ENCODE results near the gene PEX11G. TPM values are rescaled to one million over a fixed set of nuclear protein-coding genes. Genes with fewer than 3 reads are reported as not detected.
A peak's percentile ranks its signal among the peaks of the same experiment; 100 is the strongest.

PEX11G gene
- total and polyA plus RNA-seq, 12 donors = 2.5 to 24.5 (median 13.8) TPM

DNA sequence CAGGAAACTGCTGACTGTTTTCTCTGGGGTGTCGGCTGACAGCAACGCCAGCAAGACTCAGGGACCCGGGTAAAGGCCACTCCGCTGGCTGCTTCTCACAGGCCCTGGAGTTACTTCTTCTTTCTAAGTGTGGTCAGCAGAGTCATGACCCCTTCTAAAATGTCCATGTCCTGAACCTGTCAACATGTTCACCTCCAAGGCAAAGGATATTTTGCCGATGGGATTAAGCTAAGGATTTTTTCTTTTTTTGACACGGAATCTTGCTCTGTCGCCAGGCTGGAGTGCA is 7.9 kb downstream of the PEX11G start:
- Histone ChIP-seq H3K4me3 (no peak overlapping the region), H3K4me1 (replicated peaks in 1 of 2) (peaks cover 6 to 19% of the 10 kb centered on the region in 2 donors), H3K36me3 (replicated peaks in 1 of 2) (no peaks in the 10 kb centered on the region), H3K9me3 (replicated peaks in 1 of 3) (no peaks in the 10 kb centered on the region), H3K27me3 (no peaks in the 10 kb centered on the region), H3K27ac (peak overlapping the region in 2 of 5 donors; percentile 79 to 81)
- intact Hi-C loops (cut with DNase I) = no loop called here
- TF ChIP-seq POLR2A (IDR thresholded peaks at IDR 0.05) = no peak
- TF ChIP-seq, protein P1, sequence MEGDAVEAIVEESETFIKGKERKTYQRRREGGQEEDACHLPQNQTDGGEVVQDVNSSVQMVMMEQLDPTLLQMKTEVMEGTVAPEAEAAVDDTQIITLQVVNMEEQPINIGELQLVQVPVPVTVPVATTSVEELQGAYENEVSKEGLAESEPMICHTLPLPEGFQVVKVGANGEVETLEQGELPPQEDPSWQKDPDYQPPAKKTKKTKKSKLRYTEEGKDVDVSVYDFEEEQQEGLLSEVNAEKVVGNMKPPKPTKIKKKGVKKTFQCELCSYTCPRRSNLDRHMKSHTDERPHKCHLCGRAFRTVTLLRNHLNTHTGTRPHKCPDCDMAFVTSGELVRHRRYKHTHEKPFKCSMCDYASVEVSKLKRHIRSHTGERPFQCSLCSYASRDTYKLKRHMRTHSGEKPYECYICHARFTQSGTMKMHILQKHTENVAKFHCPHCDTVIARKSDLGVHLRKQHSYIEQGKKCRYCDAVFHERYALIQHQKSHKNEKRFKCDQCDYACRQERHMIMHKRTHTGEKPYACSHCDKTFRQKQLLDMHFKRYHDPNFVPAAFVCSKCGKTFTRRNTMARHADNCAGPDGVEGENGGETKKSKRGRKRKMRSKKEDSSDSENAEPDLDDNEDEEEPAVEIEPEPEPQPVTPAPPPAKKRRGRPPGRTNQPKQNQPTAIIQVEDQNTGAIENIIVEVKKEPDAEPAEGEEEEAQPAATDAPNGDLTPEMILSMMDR (IDR thresholded peaks at IDR 0.05) = no peak
- WGBS, 4 donors = 73 to 87% (median 85%) methylated on average over 7 of the region's 7 CpGs
- DNase-seq = peak in 4 of 7 donors; percentile 48 to 66 (median 62)

DNA sequence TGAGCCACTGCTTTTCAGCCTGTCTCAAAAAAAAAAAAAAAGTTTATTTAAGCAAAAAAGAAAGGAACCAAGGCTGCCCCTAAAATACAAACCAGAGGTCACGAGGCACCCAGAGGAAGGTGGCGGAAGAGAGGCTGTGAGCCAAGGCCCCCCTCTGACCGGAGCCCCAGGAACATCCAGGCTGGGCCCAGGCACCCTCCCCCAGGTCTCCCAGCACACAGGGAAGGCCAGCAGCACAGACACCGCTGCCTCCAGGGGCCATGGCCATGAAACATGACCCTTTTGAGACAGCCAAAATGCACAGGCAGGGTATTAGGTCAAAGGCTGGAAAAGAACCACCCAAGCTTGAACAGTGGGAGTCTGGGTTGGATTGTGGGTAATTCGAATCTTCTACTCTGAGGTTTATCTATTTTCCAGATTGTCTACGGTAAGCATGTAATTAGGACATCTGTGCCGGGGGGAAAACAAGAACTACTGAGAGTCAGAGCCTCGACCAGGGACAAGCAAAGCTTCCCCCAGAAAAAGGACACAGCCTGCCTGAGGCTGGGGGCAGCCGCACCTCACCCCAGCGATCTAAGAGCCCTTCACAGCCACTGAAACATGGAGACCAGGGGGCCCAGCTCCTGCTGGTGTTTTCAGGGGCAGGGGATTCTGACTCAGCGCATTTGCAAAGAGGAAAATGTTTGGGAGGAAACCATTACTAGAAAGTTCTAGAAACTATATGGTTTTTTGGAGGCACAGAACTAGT is 8.4 kb downstream of the PEX11G start:
- Histone ChIP-seq H3K4me3 (no peak overlapping the region), H3K9me3 (replicated peaks in 1 of 3) (no peaks in the 10 kb centered on the region), H3K36me3 (replicated peaks in 1 of 2) (no peaks in the 10 kb centered on the region), H3K27me3 (no peaks in the 10 kb centered on the region), H3K4me1 (replicated peaks in 1 of 2) (peaks cover 6 to 19% of the 10 kb centered on the region in 2 donors), H3K27ac (peak overlapping the region in 4 of 5 donors; percentile 51 to 81 (median 70))
- peak in 4 of 7 donors; percentile 35 to 50 (median 42) for DNase-seq
- TF ChIP-seq, protein P1 (IDR thresholded peaks at IDR 0.05) = no peak
- TF ChIP-seq POLR2A (IDR thresholded peaks at IDR 0.05) = no peak
- 42 to 59% (median 53%) methylated on average over 8 to 11 of the region's 11 CpGs for WGBS, 4 donors
- intact Hi-C loops (cut with DNase I) = no loop called here

DNA sequence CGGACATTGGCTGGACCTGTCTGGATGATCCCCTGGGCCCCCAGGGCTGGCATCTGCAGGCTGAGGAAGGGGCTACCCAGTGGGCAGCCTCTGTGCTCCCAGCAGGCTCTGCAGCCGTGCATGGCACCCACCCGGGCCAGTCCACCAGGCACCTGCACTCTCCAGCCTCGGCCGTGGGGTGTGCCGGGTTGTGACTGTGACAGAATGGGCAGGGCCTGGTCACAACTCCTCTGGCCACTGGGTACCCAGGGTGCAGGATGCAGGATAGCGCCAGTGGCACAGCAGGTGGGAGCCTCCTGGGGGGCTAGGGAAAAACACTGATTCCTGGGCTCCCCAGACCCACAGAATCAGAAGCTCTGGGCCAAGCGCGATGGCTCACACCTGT is 10.0 kb downstream of the PEX11G start:
- DNase-seq = no peak
- Histone ChIP-seq H3K4me3 (no peak overlapping the region), H3K9me3 (replicated peaks in 1 of 3) (no peaks in the 10 kb centered on the region), H3K36me3 (replicated peaks in 1 of 2) (no peaks in the 10 kb centered on the region), H3K4me1 (replicated peaks in 1 of 2) (peaks cover 6 to 15% of the 10 kb centered on the region in 2 donors), H3K27me3 (no peaks in the 10 kb centered on the region), H3K27ac (no peak overlapping the region)
- no peak for TF ChIP-seq POLR2A (IDR thresholded peaks at IDR 0.05)
- TF ChIP-seq, protein P1 (IDR thresholded peaks at IDR 0.05) = no peak
- WGBS, 4 donors = 87 to 100% (median 88%) methylated on average over 2 to 9 of the region's 9 CpGs; no CpG with 5 or more reads in 1 of the 4 donors
- intact Hi-C loops (cut with DNase I) = no loop called here

DNA sequence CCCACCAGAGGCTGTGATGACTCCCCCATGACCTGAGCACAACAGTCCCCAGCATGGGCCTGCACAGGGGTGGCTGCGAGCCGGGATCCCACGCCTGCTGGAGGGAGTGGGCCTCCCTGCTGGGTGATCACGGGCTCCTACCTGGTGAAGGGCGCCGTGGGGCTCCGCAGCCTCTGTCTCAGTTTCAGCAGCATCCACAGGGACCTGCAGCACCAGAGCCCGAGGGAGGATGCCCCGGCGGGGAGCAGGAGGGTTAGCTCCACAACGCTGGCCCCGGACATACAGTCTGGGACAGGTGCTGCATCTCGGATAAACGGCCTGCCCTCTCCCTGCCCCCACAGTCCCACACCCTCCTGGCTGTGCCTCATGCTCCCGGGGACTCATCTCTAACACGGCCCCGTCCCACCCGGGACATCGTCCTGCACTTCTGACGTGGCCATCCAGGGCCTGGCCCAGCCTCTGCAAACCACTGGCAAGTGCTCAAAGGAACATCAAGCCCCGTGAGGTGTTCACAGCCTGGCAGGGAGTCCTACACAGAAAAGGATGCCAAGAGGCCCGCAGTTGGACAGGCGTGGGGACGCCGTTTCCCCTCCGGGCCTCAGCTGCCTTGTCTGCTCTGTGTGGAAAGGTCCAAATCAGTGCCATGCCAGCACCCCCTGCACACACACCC is 10.5 kb downstream of the PEX11G start:
- Histone ChIP-seq H3K27me3 (no peaks in the 10 kb centered on the region), H3K9me3 (replicated peaks in 1 of 3) (no peaks in the 10 kb centered on the region), H3K4me3 (no peak overlapping the region), H3K36me3 (replicated peaks in 1 of 2) (no peaks in the 10 kb centered on the region), H3K4me1 (replicated peaks in 1 of 2) (peaks cover 6 to 11% of the 10 kb centered on the region in 2 donors), H3K27ac (no peak overlapping the region)
- DNase-seq = peak in 5 of 7 donors; percentile 32 to 57 (median 50)
- intact Hi-C loops (cut with DNase I) = no loop called here
- TF ChIP-seq, protein P1 (IDR thresholded peaks at IDR 0.05) = no peak
- no peak for TF ChIP-seq POLR2A (IDR thresholded peaks at IDR 0.05)
- WGBS, 4 donors = 38 to 66% (median 60%) methylated on average over 16 to 26 of the region's 26 CpGs; no CpG with 5 or more reads in 1 of the 4 donors

Data from adrenal gland (tissue), 12 donors.